PC-3 (cell line): Measurements from ENCODE around the gene BCCIP.

Source experiments
- CTCF ChIP-seq: fragments of 300-600 bp; sonication (generic); conservative IDR thresholded peaks from 2 replicates; pipeline ENCODE4 v1.5.1; 2017; ENCODE audit warnings: antibody characterized with exemption, low read depth, mild to moderate bottlenecking, low read length
- EZH2 ChIP-seq: fragments of 300-600 bp; sonication (generic); IDR thresholded peaks from one replicate; pipeline ENCODE4 v1.6.1; 2017; ENCODE audit warnings: antibody characterized with exemption, mild to moderate bottlenecking, low read length; ENCODE audit not compliant: unreplicated experiment
- EZH2phosphoT487 ChIP-seq: fragments of 300-600 bp; sonication (generic); IDR thresholded peaks from 2 replicates; pipeline ENCODE4 v1.6.1; 2018; ENCODE audit warnings: mild to moderate bottlenecking, antibody characterized with exemption, low read length, borderline replicate concordance

DNA sequence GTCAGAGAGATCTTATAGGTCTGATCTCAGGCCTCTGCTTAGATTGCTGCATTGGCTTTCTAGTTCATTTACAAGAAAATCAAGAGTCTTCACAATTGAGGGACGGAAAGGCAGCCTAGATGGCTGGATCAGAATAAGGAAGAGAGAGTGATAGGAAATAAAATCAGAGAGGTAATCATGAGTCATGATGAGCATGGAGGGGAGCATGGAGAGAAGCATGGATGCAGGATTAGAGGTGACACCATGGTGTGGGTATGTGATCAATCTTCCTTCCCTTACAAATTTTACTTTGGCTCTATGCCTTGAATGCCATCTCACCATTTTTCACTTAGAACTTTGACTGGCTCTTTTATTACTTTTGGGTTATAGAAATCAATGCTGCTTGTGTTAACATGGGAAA is 1.4 kb downstream of the BCCIP start:
- TF ChIP-seq EZH2phosphoT487: no peak
- TF ChIP-seq EZH2: no peak
- no peak for TF ChIP-seq CTCF
